Measurements from ENCODE around the gene BZW1.
"Not testable (repeated sequence)": the region's sequence is repeated elsewhere in the genome, so short reads cannot be mapped to it uniquely, and the experiment has no call there.

Gene BZW1

GRCh38 chr2:200814276-200814815 lies 2.6 kb downstream of the BZW1 start:
- Histone ChIP-seq H3K4me3 (no peak overlapping the region), H3K36me3 (ENCODE audit: insufficient read depth, low read length) (peaks cover 57% of the 10 kb centered on the region), H3K9ac (ENCODE audit: insufficient read length) (peak overlapping the region; percentile 44), H3K27ac (no peak overlapping the region), H3K9me3 (ENCODE audit: low read depth, low read length) (no peaks in the 10 kb centered on the region)
- DNase-seq (ENCODE audit: low read depth, low spot score): no peak
- TF ChIP-seq POLR2AphosphoS5 (IDR thresholded peaks at IDR 0.05; ENCODE audit: borderline replicate concordance, low read depth, low read length) (no peak), FOXP2 (optimal IDR thresholded peaks at IDR 0.05; ENCODE audit: control extremely low read depth, extremely low read length, insufficient read depth) (no peak), EZH2 (IDR thresholded peaks at IDR 0.05) (no peak)

DNA sequence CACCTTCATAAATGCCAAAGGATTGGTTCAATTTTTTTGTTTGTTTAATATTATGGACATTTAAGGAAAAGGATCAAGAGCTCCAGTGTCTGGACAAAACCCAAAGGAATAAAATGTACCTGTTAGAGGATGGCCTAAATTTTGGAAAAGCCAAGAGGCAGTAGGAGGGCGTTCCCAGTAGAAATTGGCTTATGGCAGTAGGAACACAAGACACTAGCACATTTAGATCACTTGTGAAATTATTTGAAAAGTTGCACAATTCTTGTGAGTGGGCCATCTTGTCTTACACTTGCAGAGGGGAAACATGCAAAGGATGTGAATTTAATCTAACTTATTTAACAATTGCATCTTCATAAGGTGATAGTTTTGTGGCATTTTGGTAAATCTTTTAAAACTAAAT lies 3.2 kb downstream of the BZW1 start:
- Histone ChIP-seq H3K36me3 (ENCODE audit: insufficient read depth, low read length) (peaks cover 63% of the 10 kb centered on the region), H3K9me3 (ENCODE audit: low read depth, low read length) (no peaks in the 10 kb centered on the region), H3K27ac (no peak overlapping the region), H3K9ac (ENCODE audit: insufficient read length) (peak overlapping the region; percentile 44), H3K4me3 (no peak overlapping the region)
- no peak for DNase-seq (ENCODE audit: low read depth, low spot score)
- no peak for TF ChIP-seq POLR2AphosphoS5 (IDR thresholded peaks at IDR 0.05; ENCODE audit: borderline replicate concordance, low read depth, low read length)
- no peak for TF ChIP-seq EZH2 (IDR thresholded peaks at IDR 0.05)
- TF ChIP-seq FOXP2 (optimal IDR thresholded peaks at IDR 0.05; ENCODE audit: control extremely low read depth, extremely low read length, insufficient read depth): no peak

GRCh38 chr2:200818732-200819131 lies 7.0 kb downstream of the BZW1 start:
- DNase-seq (ENCODE audit: low read depth, low spot score); H3K9me3 ChIP-seq (ENCODE audit: low read depth, low read length); H3K9ac ChIP-seq (ENCODE audit: insufficient read length); H3K27ac ChIP-seq; H3K4me3 ChIP-seq: not testable (repeated sequence)
- H3K36me3 ChIP-seq (ENCODE audit: insufficient read depth, low read length): peaks cover 83% of the 10 kb centered on the region

DNA sequence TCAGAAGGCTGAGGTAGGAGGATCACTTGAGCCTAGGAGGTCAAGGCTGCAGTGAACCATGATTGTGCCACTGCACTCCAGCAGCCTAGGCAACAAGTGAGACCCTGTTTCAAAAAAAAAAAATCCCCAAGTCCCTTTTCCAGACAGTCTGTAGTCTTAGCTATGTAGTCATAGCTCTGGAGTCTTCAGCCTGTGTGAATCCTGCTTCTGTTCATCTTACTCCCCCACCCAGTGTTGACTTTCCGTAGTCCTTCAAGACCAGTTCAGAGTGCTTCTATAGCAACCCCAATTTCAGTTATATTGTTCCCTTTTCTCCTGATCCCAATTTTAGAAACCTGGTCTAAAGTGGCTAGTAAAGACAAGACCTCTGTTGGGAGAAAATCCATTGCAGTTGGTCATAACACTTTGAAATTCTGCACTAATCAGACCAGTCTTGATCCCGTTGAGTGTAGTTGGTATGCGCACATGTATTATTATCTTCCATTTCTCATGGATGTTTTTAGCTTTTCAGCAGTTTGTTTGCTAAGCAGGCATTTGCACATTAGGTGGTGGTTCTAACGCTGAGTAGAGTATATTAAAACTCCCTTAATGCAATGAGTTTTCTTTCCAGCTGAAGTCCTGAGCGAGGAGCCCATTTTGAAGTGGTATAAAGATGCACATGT lies 9.0 kb downstream of the BZW1 start:
- H3K9ac ChIP-seq (ENCODE audit: insufficient read length): no peak overlapping the region
- no peak for DNase-seq (ENCODE audit: low read depth, low spot score)

DNA sequence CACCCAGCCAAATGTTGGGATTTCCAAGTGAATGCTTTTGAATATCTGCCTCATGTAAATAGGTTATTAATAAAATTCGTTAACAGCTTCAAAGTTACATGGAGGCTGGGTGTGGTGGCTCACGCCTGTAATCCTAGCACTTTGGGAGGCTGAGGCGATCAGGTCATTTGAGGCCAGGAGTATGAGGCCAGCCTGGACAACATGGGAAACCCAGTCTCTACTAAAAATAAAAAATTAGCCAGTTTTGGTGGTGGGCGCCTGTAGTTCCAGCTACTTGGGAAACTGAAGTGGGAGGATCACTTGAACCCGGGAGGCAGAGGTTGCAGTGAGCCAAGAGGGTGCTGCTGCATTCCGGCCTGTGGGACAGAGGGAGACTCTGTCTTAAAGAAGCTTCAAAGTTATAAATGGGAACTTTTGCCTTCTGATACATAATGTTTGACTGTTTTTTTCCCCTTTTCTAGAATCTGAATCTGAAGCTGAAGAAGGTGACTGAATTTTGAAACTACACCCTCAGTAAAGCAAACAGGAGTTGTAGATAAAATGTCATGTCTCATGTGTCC lies 10.1 kb downstream of the BZW1 start:
- H3K4me3 ChIP-seq: no peak overlapping the region
- H3K9ac ChIP-seq (ENCODE audit: insufficient read length): no peak overlapping the region
- H3K9me3 ChIP-seq (ENCODE audit: low read depth, low read length): no peaks in the 10 kb centered on the region
- no peak for DNase-seq (ENCODE audit: low read depth, low spot score)
- TF ChIP-seq FOXP2 (optimal IDR thresholded peaks at IDR 0.05; ENCODE audit: control extremely low read depth, extremely low read length, insufficient read depth) (no peak), EZH2 (IDR thresholded peaks at IDR 0.05) (no peak), POLR2AphosphoS5 (IDR thresholded peaks at IDR 0.05; ENCODE audit: borderline replicate concordance, low read depth, low read length) (no peak)
- no peak overlapping the region for H3K27ac ChIP-seq
- H3K36me3 ChIP-seq (ENCODE audit: insufficient read depth, low read length): peaks cover 69% of the 10 kb centered on the region

More for the DNA sequence above, 9.0 kb downstream of the BZW1 start:
- Histone ChIP-seq H3K9me3 (ENCODE audit: low read depth, low read length) (no peaks in the 10 kb centered on the region), H3K27ac (no peak overlapping the region), H3K4me3 (no peak overlapping the region), H3K36me3 (ENCODE audit: insufficient read depth, low read length) (peaks cover 73% of the 10 kb centered on the region)
- no peak for TF ChIP-seq POLR2AphosphoS5 (IDR thresholded peaks at IDR 0.05; ENCODE audit: borderline replicate concordance, low read depth, low read length)
- TF ChIP-seq FOXP2 (optimal IDR thresholded peaks at IDR 0.05; ENCODE audit: control extremely low read depth, extremely low read length, insufficient read depth): no peak
- no peak for TF ChIP-seq EZH2 (IDR thresholded peaks at IDR 0.05)

GRCh38 chr2:200828104-200828503 lies 16.4 kb downstream of the BZW1 start:
- H3K4me3 ChIP-seq: no peak overlapping the region
- H3K27ac ChIP-seq: no peak overlapping the region
- DNase-seq (ENCODE audit: low read depth, low spot score): no peak
- H3K36me3 ChIP-seq (ENCODE audit: insufficient read depth, low read length): peaks cover 16% of the 10 kb centered on the region; the same call in 1 of the 2 replicates
- TF ChIP-seq EZH2 (IDR thresholded peaks at IDR 0.05) (no peak), POLR2AphosphoS5 (IDR thresholded peaks at IDR 0.05; ENCODE audit: borderline replicate concordance, low read depth, low read length) (no peak), FOXP2 (optimal IDR thresholded peaks at IDR 0.05; ENCODE audit: control extremely low read depth, extremely low read length, insufficient read depth) (no peak)
- no peaks in the 10 kb centered on the region for H3K9me3 ChIP-seq (ENCODE audit: low read depth, low read length)
- no peak overlapping the region for H3K9ac ChIP-seq (ENCODE audit: insufficient read length)

DNA sequence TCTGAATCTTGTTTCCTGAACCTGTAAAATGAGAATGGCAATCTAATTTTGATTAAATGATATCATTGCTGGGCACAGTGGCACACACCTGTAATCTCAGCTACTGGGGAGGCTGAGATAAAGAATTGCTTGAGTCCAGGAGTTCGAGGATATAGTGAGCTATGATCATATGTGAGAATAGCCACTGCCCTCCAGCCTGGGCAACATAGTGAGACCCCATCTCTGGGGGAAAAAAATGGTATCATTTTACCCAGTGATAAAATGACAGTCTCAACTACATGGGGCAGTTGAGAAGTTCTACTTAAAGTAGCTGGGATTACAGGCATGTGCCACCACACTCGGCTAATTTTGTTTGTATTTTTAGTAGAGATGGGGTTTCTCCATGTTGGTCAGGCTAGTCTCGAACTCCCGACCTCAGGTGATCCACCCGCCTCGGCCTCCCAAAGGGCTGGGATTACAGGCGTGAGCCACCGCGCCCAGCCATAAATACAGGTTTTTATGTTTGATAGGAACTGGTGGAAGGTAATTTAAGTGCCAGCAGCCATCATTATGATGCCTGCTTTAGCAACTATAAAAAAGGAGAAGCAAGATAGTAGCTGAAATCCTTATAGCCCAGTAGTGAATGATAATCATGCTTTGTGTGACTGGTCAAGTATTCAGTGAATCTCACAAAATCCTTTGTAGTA lies 17.0 kb downstream of the BZW1 start:
- peaks cover 16% of the 10 kb centered on the region; the same call in 1 of the 2 replicates for H3K36me3 ChIP-seq (ENCODE audit: insufficient read depth, low read length)
- no peak overlapping the region for H3K4me3 ChIP-seq
- no peak overlapping the region for H3K9ac ChIP-seq (ENCODE audit: insufficient read length)
- H3K27ac ChIP-seq: no peak overlapping the region
- TF ChIP-seq EZH2 (IDR thresholded peaks at IDR 0.05): no peak
- TF ChIP-seq POLR2AphosphoS5 (IDR thresholded peaks at IDR 0.05; ENCODE audit: borderline replicate concordance, low read depth, low read length): no peak
- DNase-seq (ENCODE audit: low read depth, low spot score): no peak
- H3K9me3 ChIP-seq (ENCODE audit: low read depth, low read length): no peaks in the 10 kb centered on the region

- DNase-seq (ENCODE audit: low read depth, low spot score): no peak
- Histone ChIP-seq H3K27ac (no peak overlapping the region), H3K9me3 (ENCODE audit: low read depth, low read length) (no peaks in the 10 kb centered on the region), H3K4me3 (no peak overlapping the region), H3K36me3 (ENCODE audit: insufficient read depth, low read length) (peaks cover 11% of the 10 kb centered on the region; the same call in 1 of the 2 replicates), H3K9ac (ENCODE audit: insufficient read length) (no peak overlapping the region)
- TF ChIP-seq FOXP2 (optimal IDR thresholded peaks at IDR 0.05; ENCODE audit: control extremely low read depth, extremely low read length, insufficient read depth) (no peak), EZH2 (IDR thresholded peaks at IDR 0.05) (no peak), POLR2AphosphoS5 (IDR thresholded peaks at IDR 0.05; ENCODE audit: borderline replicate concordance, low read depth, low read length) (no peak)
Measured at GRCh38 chr2:200829258-200829655, 17.5 kb downstream of the BZW1 start.

Data from SK-N-MC (cell line).